ENCODE measurements around the gene ENC1.
"Not testable (repeated sequence)": the region's sequence is repeated elsewhere in the genome, so short reads cannot be mapped to it uniquely, and the experiment has no call there.

The ENC1 gene, protein sequence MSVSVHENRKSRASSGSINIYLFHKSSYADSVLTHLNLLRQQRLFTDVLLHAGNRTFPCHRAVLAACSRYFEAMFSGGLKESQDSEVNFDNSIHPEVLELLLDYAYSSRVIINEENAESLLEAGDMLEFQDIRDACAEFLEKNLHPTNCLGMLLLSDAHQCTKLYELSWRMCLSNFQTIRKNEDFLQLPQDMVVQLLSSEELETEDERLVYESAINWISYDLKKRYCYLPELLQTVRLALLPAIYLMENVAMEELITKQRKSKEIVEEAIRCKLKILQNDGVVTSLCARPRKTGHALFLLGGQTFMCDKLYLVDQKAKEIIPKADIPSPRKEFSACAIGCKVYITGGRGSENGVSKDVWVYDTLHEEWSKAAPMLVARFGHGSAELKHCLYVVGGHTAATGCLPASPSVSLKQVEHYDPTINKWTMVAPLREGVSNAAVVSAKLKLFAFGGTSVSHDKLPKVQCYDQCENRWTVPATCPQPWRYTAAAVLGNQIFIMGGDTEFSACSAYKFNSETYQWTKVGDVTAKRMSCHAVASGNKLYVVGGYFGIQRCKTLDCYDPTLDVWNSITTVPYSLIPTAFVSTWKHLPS
- 3.0 to 9.0 reads per million in 2 donors for total RNA-seq

- DNase-seq: peak; percentile 43 to 87 (median 63)
Observed at GRCh38 chr5:74640450-74640953, at the start of gene ENC1. ENC1 (minus strand) TSS chr5:74640728; CDS start chr5:74636485, 4,243 bp downstream.

- no peak for DNase-seq
Observed at GRCh38 chr5:74686962-74687751, 46.6 kb upstream of the ENC1 start.

- peak in 2 of 5 experiments; percentile 3 to 5 for DNase-seq
Observed at GRCh38 chr5:74685979-74686631, 45.6 kb upstream of the ENC1 start.

DNA sequence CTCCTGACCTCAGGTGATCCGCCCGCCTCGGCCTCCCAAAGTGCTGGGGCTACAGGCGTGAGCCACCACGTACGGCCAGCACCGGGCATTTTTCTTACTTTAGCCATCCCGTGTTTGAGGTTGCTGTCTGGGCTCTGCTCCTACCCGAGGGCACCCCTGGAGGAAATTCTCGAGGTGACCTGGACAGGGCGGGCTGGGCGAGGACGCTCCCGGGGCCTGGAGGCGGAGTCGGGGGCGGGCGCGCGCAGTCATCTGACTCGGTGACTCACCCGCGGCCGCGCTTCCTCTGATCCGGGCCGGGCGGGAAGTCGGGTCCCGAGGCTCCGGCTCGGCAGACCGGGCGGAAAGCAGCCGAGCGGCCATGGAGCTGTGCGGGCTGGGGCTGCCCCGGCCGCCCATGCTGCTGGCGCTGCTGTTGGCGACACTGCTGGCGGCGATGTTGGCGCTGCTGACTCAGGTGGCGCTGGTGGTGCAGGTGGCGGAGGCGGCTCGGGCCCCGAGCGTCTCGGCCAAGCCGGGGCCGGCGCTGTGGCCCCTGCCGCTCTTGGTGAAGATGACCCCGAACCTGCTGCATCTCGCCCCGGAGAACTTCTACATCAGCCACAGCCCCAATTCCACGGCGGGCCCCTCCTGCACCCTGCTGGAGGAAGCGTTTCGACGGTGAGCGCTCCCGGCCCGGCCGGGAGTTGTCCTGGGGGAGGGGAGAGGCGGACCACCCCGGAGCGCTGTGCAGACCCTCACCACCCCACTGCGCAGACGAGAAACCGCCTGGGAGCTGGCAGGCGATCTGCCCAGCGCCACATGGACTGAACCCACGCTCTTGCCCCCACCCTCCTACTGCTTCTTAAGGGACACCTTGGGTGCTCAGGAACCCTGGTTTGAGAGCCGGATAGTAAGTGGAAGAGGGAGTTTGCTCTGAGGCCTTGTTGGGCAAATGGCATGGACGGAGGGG, 44.6 kb upstream of the ENC1 start, which contains the start of gene HEXB:
HEXB (plus strand) TSS at position 334 of the 952 bp plus-strand sequence; CDS start at position 362, 28 bp downstream.
- DNase-seq: peak; percentile 59 to 87 (median 72)

DNA sequence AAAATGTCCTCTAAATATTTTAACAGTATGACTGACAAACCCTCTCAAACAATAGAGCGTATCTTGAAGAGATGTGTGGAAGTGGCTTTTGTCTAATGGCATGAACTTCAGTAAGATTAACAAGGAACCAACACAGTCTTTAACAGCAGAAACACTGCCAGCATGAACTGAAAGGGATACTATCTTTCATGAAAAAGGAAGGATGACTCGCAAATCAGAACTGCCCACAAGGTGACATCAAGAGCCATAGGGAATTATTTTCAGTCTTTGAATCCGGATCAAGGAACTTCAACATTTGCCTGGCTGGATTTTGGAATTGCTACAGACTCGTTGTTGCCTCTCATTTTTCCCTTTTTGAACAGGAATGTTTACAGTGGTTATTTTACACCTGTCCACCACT, 39.4 kb upstream of the ENC1 start:
- DNase-seq: no peak

GRCh38 chr5:74679300-74679699, 38.8 kb upstream of the ENC1 start:
- DNase-seq: not testable (repeated sequence)

DNA sequence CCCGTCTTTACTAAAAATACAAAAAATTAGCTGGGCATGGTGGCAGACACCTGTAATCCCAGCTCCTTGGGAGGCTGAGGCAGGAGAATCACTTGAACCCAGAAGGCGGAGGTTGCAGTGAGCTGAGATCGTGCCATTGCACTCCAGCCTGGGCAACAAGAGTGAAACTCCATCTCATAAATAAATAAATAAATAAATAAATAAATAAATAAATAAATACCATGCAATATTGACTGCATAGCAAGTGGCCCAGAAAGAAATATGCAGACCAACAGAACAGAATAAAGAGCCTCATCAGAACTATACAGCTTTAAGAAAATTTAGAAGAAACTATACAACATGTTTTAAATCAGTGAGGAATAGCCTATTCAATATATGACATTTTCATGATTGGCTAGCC, 37.6 kb upstream of the ENC1 start:
- DNase-seq: not testable (repeated sequence)

GRCh38 chr5:74676466-74676865, 35.9 kb upstream of the ENC1 start:
- DNase-seq: not testable (repeated sequence)

- DNase-seq: peak in 1 of 5 experiments; percentile 24
Observed at GRCh38 chr5:74673011-74673790, 32.7 kb upstream of the ENC1 start.

GRCh38 chr5:74672215-74672877, 31.8 kb upstream of the ENC1 start:
- no peak for DNase-seq

DNA sequence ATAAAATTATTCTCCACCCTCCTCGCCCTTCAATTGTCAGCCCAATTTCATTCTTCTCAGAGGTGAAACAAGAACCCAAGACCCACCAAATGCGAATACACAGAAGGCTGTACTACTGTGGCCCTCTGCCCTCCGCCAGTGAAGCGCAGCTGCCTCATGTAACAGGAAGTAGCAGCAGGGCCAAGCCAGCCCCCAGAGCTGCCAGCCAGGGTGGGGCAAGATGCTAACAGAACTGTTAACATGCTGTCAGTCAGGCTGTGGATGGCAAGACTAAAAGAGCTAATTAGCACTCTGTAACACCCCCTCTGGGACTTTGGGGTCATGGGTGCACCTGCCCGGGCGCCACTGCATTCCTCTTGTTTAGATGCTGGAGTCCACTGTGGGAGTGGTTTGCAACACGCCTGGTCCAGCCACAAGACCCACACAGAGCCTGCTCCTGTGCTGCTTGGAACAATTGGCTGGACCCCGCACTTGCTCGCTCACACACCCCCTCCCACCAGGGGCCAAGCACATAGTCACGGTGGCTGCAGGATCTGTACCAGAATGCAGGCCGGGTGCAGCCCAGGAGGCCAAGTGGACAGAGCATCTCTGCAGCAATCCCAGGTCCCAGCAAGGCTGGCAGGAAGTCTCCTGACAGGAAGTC, 30.0 kb upstream of the ENC1 start:
- DNase-seq: no peak

DNA sequence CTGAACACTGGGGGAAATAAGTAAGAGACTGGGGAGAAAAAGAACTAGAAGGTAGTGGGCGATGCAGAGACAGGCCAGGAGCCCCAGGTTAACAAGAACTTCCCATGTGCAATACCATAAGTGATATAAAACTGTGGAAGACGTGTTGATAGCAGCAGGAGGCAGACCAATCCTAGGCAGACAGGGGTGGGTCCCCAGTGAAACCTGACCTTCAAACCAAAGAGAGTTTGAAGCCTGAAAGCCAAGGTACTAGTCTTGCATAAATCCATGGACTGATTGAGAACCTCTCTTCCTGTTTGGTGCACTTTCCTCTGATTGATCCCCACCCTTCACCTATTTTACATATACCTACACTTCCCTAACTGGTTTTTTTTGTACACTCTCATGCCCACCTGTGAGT, 29.3 kb upstream of the ENC1 start:
- no peak for DNase-seq

- no peak for DNase-seq
Observed at GRCh38 chr5:74667396-74667795, 26.9 kb upstream of the ENC1 start.

GRCh38 chr5:74665816-74666215, 25.3 kb upstream of the ENC1 start:
- no peak for DNase-seq

- no peak for DNase-seq
Observed at GRCh38 chr5:74665273-74665672, 24.7 kb upstream of the ENC1 start.

GRCh38 chr5:74664551-74664950, 24.0 kb upstream of the ENC1 start:
- no peak for DNase-seq

DNA sequence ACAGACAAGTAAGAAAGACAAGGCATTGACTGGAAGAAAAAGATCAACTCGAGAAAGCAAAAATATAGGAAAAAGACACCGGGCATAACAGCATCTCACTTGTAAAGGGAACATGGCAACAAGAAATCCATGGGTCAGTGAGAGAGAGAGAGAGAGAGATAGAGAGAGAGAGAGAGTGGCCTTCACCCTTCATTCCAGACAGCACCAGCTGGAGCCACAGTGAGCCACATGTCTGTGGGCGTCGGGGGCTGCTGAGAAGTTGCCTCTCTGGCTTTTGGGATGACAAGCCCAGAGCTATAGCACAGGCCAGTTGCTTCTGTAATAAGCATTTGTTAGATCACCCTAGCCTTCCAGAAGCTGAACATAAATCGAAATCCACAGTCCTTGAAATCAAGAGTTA, 20.3 kb upstream of the ENC1 start:
- no peak for DNase-seq

- no peak for DNase-seq
Observed at GRCh38 chr5:74660140-74660539, 19.6 kb upstream of the ENC1 start.

DNA sequence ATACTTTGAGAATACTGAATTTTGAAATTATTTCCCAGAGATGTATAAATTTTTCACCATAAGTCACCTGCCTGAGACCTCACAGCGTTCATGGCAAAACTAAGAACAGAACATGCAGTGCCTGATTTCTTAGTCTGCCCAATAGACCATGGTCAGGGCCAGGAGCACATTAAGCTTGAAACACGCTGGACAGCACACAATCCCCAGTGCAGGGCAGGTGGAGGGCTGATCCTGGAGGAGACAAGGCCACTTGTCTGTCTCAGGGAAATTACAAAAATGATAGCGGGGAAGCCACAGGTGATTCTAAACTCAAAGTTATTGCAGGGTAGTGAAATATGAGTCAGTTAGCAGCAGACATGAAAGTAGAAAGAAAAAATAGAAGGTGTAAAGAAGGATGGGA, 18.6 kb upstream of the ENC1 start:
- DNase-seq: no peak

All from T-helper 2 cell (primary cell).